ENCODE data around the gene ATP6V0E1.

DNA sequence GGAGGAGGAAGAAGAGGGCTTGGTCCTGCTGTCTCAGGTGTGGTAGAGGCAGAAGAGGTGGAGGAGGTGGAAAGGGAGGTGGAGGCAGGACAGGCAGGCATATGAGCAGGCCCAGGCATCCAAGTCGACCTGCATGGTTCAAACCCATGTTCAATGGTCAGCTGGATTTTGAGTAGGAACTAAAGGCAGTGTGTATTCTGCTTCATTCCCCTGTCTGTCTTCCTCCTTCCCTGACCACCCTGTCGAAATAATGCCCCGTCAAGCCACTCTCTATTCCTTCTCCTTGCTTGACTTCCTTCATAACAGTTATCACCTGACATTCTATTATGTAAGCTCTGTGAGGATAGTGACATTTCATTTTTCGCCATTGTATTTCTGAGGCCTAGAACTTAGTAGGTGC is 34.8 kb downstream of the ATP6V0E1 start:
- TF ChIP-seq, protein P1, sequence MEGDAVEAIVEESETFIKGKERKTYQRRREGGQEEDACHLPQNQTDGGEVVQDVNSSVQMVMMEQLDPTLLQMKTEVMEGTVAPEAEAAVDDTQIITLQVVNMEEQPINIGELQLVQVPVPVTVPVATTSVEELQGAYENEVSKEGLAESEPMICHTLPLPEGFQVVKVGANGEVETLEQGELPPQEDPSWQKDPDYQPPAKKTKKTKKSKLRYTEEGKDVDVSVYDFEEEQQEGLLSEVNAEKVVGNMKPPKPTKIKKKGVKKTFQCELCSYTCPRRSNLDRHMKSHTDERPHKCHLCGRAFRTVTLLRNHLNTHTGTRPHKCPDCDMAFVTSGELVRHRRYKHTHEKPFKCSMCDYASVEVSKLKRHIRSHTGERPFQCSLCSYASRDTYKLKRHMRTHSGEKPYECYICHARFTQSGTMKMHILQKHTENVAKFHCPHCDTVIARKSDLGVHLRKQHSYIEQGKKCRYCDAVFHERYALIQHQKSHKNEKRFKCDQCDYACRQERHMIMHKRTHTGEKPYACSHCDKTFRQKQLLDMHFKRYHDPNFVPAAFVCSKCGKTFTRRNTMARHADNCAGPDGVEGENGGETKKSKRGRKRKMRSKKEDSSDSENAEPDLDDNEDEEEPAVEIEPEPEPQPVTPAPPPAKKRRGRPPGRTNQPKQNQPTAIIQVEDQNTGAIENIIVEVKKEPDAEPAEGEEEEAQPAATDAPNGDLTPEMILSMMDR (IDR thresholded peaks at IDR 0.05 in 2 of 3, conservative IDR thresholded peaks at IDR 0.05 in 1 of 3; ENCODE audit: borderline replicate concordance in 1 of 3, insufficient read depth in 1 of 3, low read depth in 2 of 3, low read length in 2 of 3), result no peak
- TF ChIP-seq, protein P2, sequence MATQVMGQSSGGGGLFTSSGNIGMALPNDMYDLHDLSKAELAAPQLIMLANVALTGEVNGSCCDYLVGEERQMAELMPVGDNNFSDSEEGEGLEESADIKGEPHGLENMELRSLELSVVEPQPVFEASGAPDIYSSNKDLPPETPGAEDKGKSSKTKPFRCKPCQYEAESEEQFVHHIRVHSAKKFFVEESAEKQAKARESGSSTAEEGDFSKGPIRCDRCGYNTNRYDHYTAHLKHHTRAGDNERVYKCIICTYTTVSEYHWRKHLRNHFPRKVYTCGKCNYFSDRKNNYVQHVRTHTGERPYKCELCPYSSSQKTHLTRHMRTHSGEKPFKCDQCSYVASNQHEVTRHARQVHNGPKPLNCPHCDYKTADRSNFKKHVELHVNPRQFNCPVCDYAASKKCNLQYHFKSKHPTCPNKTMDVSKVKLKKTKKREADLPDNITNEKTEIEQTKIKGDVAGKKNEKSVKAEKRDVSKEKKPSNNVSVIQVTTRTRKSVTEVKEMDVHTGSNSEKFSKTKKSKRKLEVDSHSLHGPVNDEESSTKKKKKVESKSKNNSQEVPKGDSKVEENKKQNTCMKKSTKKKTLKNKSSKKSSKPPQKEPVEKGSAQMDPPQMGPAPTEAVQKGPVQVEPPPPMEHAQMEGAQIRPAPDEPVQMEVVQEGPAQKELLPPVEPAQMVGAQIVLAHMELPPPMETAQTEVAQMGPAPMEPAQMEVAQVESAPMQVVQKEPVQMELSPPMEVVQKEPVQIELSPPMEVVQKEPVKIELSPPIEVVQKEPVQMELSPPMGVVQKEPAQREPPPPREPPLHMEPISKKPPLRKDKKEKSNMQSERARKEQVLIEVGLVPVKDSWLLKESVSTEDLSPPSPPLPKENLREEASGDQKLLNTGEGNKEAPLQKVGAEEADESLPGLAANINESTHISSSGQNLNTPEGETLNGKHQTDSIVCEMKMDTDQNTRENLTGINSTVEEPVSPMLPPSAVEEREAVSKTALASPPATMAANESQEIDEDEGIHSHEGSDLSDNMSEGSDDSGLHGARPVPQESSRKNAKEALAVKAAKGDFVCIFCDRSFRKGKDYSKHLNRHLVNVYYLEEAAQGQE (IDR thresholded peaks at IDR 0.05; ENCODE audit: low read depth), result no peak
- TF ChIP-seq SIN3A (IDR thresholded peaks at IDR 0.05; ENCODE audit: low read depth) (no peak), EZH2 (IDR thresholded peaks at IDR 0.05) (no peak)

Measured in HCT116 (cell line).